Small intestine (tissue), 7 donors: ENCODE data around the gene TMEM135. TPM values are rescaled to one million over a fixed set of nuclear protein-coding genes. Genes with fewer than 3 reads are reported as not detected.
"Not testable (repeated sequence)": the region's sequence is repeated elsewhere in the genome, so short reads cannot be mapped to it uniquely, and the experiment has no call there.

ENCODE experiments used
- DNase-seq, 2 donors: peaks; one replicate each; pipeline versions ENCODE4 v3.0.0 to v3.0.0-alpha.2; 2013
- FAIRE-seq: peaks from 2 replicates; lab custom pipeline; 2012; peaks lifted over from hg19 to GRCh38; lab: Jason Lieb, UNC
- H3K27ac ChIP-seq, 3 donors: one replicate each; pipeline ENCODE4 v1.5.1; 2013; ENCODE audit warnings: low read length in 2 of 3, mild to moderate bottlenecking in 2 of 3, control low read depth in 1 of 3, inconsistent platforms in 1 of 3, low read depth in 1 of 3, moderate library complexity in 1 of 3
- H3K27me3 ChIP-seq, 3 donors: one replicate each; pipeline ENCODE4 v1.6.1; 2013; ENCODE audit warnings: low read length in 3 of 3, inconsistent platforms in 1 of 3; ENCODE audit not compliant: control insufficient read depth in 3 of 3, insufficient read depth in 3 of 3
- H3K36me3 ChIP-seq, 3 donors: one replicate each; pipeline ENCODE4 v1.6.1; 2013; ENCODE audit warnings: low read length in 3 of 3, inconsistent platforms in 1 of 3, low read depth in 1 of 3, mild to moderate bottlenecking in 1 of 3, moderate library complexity in 1 of 3; ENCODE audit not compliant: control insufficient read depth in 3 of 3, insufficient read depth in 2 of 3
- H3K4me1 ChIP-seq, 3 donors: one replicate each; pipeline ENCODE4 v1.6.1; 2013; ENCODE audit warnings: low read length in 2 of 3, inconsistent platforms in 1 of 3, low read depth in 1 of 3, mild to moderate bottlenecking in 1 of 3, moderate library complexity in 1 of 3; ENCODE audit not compliant: control insufficient read depth in 3 of 3, insufficient read depth in 2 of 3
- H3K4me3 ChIP-seq, 3 donors: one replicate each; pipeline ENCODE4 v1.5.1; 2013; ENCODE audit warnings: low read length in 3 of 3, control low read depth in 1 of 3, inconsistent platforms in 1 of 3, low read depth in 1 of 3, mild to moderate bottlenecking in 1 of 3, moderate library complexity in 1 of 3
- H3K9me3 ChIP-seq, 2 donors: one replicate each; pipeline ENCODE4 v1.6.1; 2013; ENCODE audit warnings: low read depth in 1 of 2, low read length in 1 of 2; ENCODE audit not compliant: control insufficient read depth in 2 of 2, insufficient read depth in 1 of 2
- WGBS, 3 donors: extraction: QIAGEN DNeasy Blood & Tissue Kit; methylation state at CpG; one replicate each; pipeline ENCODE4 v1.1.7; 2013; 5-methylcytosine and 5-hydroxymethylcytosine counted together
- polyA plus RNA-seq, 4 donors: library from polyadenylated mRNA; stranded (reverse) in 3 of 4; unstranded in 1 of 4; fragments of 200-250 nt in 3 of 4; fragments of 120-200 nt in 1 of 4; gene quantifications; one replicate each; pipeline versions ENCODE4 v1.2.1 to v1.2.3, GENCODE V29; 2013
- donor health status: healthy with polysubstance abuse.
- donor health status: control.
- donor health status: control.
- donor health status: Bipolar disorder and iron deficiency.
- donor health status: healthy.

The TMEM135 gene
- polyA plus RNA-seq, 4 donors: 11.3 to 22.6 (median 14.1) TPM

- H3K9me3 ChIP-seq: peaks cover 0 to 8% of the 10 kb centered on the region in 2 donors
- DNase-seq (no peak), FAIRE-seq (peak; percentile 36)
- peaks cover 0 to 3% (median 0%) of the 10 kb centered on the region in 3 donors for H3K36me3 ChIP-seq
- H3K27me3 ChIP-seq: no peaks in the 10 kb centered on the region
- H3K4me3 ChIP-seq: no peak overlapping the region
- peaks cover 0 to 3% (median 0%) of the 10 kb centered on the region in 3 donors for H3K4me1 ChIP-seq
- no peak overlapping the region for H3K27ac ChIP-seq
- 72 to 95% (median 93%) methylated on average over 2 of the region's 2 CpGs for whole genome bisulfite sequencing, 3 donors
These were observed 103.6 kb downstream of the TMEM135 start for GRCh38 chr11:87141322-87141721.

- DNase-seq (no peak), FAIRE-seq (no peak)
- Histone ChIP-seq H3K4me3 (no peak overlapping the region), H3K27me3 (no peaks in the 10 kb centered on the region), H3K27ac (no peak overlapping the region), H3K36me3 (peaks cover 0 to 3% (median 0%) of the 10 kb centered on the region in 3 donors), H3K9me3 (peaks cover 0 to 8% of the 10 kb centered on the region in 2 donors), H3K4me1 (peaks cover 0 to 3% (median 0%) of the 10 kb centered on the region in 3 donors)
- 79 to 95% (median 83%) methylated on average over 3 of the region's 3 CpGs for WGBS, 3 donors
These were observed 104.3 kb downstream of the TMEM135 start for GRCh38 chr11:87141980-87142514.

GRCh38 chr11:87142594-87142993 lies 104.9 kb downstream of the TMEM135 start:
- H3K27me3 ChIP-seq: no peaks in the 10 kb centered on the region
- WGBS, 3 donors: 96 to 100% (median 97%) methylated on average over 1 of the region's 1 CpG
- FAIRE-seq: no peak
- H3K4me1 ChIP-seq: peaks cover 0 to 3% (median 0%) of the 10 kb centered on the region in 3 donors
- no peak for DNase-seq
- no peak overlapping the region for H3K27ac ChIP-seq
- H3K9me3 ChIP-seq: peaks cover 0 to 8% of the 10 kb centered on the region in 2 donors
- H3K36me3 ChIP-seq: peaks cover 0 to 3% (median 0%) of the 10 kb centered on the region in 3 donors
- H3K4me3 ChIP-seq: no peak overlapping the region

GRCh38 chr11:87143641-87144040 lies 105.9 kb downstream of the TMEM135 start:
- H3K27me3 ChIP-seq: no peaks in the 10 kb centered on the region

GRCh38 chr11:87144252-87144651 lies 106.5 kb downstream of the TMEM135 start:
- Histone ChIP-seq H3K9me3 (peaks cover 0 to 4% of the 10 kb centered on the region in 2 donors), H3K27me3 (no peaks in the 10 kb centered on the region), H3K36me3 (peaks cover 0 to under 1% (median 0%) of the 10 kb centered on the region in 3 donors), H3K4me3 (no peak overlapping the region), H3K27ac (no peak overlapping the region), H3K4me1 (peaks cover 0 to 3% (median 0%) of the 10 kb centered on the region in 3 donors)
- WGBS, 3 donors: 76 to 90% (median 86%) methylated on average over 3 of the region's 3 CpGs
- FAIRE-seq (no peak), DNase-seq (no peak)

More at GRCh38 chr11:87143641-87144040, 105.9 kb downstream of the TMEM135 start:
- peaks cover 0 to 8% of the 10 kb centered on the region in 2 donors for H3K9me3 ChIP-seq
- FAIRE-seq: no peak
- no peak overlapping the region for H3K27ac ChIP-seq
- no peak overlapping the region for H3K4me3 ChIP-seq
- no peak for DNase-seq
- H3K36me3 ChIP-seq: peaks cover 0 to 3% (median 0%) of the 10 kb centered on the region in 3 donors
- 76 to 91% (median 77%) methylated on average over 4 of the region's 4 CpGs for WGBS, 3 donors
- H3K4me1 ChIP-seq: peaks cover 0 to 3% (median 0%) of the 10 kb centered on the region in 3 donors

GRCh38 chr11:87148749-87149148 lies 111.0 kb downstream of the TMEM135 start:
- no peak overlapping the region for H3K4me3 ChIP-seq
- H3K27me3 ChIP-seq: no peaks in the 10 kb centered on the region
- H3K4me1 ChIP-seq: peaks cover 0 to 3% (median 0%) of the 10 kb centered on the region in 3 donors
- no peaks in the 10 kb centered on the region for H3K36me3 ChIP-seq
- no peak overlapping the region for H3K27ac ChIP-seq
- DNase-seq (no peak), FAIRE-seq (no peak)
- 85 to 96% (median 87%) methylated on average over 2 of the region's 2 CpGs for WGBS, 3 donors
- peaks cover 0 to 6% of the 10 kb centered on the region in 2 donors for H3K9me3 ChIP-seq

GRCh38 chr11:87149782-87150181 lies 112.0 kb downstream of the TMEM135 start:
- H3K27me3 ChIP-seq, DNase-seq, H3K36me3 ChIP-seq, H3K9me3 ChIP-seq, FAIRE-seq, H3K4me3 ChIP-seq, H3K4me1 ChIP-seq, H3K27ac ChIP-seq: not testable (repeated sequence)
- WGBS, 3 donors: 90 to 98% (median 98%) methylated on average over 7 of the region's 7 CpGs

- Histone ChIP-seq H3K27ac (no peak overlapping the region), H3K9me3 (peaks cover 0 to 6% of the 10 kb centered on the region in 2 donors), H3K36me3 (no peaks in the 10 kb centered on the region), H3K27me3 (no peaks in the 10 kb centered on the region), H3K4me1 (no peaks in the 10 kb centered on the region), H3K4me3 (no peak overlapping the region)
- WGBS, 3 donors: 55 to 84% (median 62%) methylated on average over 1 of the region's 1 CpG
- DNase-seq: no peak
- no peak for FAIRE-seq
These were observed 113.2 kb downstream of the TMEM135 start for GRCh38 chr11:87150936-87151335.
